ENCODE measurements around the gene UBE2J2.

DNA sequence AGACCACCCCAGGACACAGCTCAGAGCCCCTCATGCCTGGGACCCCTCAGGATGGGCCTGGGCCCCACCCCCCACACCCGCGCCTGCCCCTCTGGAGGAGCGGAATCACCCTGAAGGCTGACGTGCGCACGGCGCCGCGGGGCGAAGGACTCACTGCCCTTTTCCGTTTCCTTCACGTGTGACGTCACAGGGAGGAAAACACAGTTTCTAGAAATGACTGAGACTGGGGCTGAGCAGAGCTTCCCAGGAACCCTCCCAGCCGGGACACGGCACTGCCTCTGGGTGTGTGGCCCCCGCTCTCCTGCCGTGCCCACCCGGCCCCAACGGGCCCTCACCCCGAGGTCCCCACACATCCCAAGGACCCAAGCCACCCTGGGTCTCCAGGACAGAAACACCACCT is 54.3 kb downstream of the UBE2J2 start:
- TF ChIP-seq, protein P1, sequence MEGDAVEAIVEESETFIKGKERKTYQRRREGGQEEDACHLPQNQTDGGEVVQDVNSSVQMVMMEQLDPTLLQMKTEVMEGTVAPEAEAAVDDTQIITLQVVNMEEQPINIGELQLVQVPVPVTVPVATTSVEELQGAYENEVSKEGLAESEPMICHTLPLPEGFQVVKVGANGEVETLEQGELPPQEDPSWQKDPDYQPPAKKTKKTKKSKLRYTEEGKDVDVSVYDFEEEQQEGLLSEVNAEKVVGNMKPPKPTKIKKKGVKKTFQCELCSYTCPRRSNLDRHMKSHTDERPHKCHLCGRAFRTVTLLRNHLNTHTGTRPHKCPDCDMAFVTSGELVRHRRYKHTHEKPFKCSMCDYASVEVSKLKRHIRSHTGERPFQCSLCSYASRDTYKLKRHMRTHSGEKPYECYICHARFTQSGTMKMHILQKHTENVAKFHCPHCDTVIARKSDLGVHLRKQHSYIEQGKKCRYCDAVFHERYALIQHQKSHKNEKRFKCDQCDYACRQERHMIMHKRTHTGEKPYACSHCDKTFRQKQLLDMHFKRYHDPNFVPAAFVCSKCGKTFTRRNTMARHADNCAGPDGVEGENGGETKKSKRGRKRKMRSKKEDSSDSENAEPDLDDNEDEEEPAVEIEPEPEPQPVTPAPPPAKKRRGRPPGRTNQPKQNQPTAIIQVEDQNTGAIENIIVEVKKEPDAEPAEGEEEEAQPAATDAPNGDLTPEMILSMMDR (IDR thresholded peaks at IDR 0.05; ENCODE audit: low read depth, low read length, missing input control), result no peak
- TF ChIP-seq EGR1 (IDR thresholded peaks at IDR 0.05; ENCODE audit: low read depth in 2 of 2) (no peak), RXRA (IDR thresholded peaks at IDR 0.05) (no peak)
- TF ChIP-seq, protein P2, sequence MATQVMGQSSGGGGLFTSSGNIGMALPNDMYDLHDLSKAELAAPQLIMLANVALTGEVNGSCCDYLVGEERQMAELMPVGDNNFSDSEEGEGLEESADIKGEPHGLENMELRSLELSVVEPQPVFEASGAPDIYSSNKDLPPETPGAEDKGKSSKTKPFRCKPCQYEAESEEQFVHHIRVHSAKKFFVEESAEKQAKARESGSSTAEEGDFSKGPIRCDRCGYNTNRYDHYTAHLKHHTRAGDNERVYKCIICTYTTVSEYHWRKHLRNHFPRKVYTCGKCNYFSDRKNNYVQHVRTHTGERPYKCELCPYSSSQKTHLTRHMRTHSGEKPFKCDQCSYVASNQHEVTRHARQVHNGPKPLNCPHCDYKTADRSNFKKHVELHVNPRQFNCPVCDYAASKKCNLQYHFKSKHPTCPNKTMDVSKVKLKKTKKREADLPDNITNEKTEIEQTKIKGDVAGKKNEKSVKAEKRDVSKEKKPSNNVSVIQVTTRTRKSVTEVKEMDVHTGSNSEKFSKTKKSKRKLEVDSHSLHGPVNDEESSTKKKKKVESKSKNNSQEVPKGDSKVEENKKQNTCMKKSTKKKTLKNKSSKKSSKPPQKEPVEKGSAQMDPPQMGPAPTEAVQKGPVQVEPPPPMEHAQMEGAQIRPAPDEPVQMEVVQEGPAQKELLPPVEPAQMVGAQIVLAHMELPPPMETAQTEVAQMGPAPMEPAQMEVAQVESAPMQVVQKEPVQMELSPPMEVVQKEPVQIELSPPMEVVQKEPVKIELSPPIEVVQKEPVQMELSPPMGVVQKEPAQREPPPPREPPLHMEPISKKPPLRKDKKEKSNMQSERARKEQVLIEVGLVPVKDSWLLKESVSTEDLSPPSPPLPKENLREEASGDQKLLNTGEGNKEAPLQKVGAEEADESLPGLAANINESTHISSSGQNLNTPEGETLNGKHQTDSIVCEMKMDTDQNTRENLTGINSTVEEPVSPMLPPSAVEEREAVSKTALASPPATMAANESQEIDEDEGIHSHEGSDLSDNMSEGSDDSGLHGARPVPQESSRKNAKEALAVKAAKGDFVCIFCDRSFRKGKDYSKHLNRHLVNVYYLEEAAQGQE (IDR thresholded peaks at IDR 0.05), result no peak
